Stimulated activated naive CD8-positive, alpha-beta T cell treated with anti-CD3 and anti-CD28 coated beads, Interleukin-15, Interleukin-2, amounts not matched to agents 100 U/mL and 50 U/mL, for 24 hours (primary cell): ENCODE results near the gene TTC32.
A peak's percentile ranks its signal among the peaks of the same experiment; 100 is the strongest.
"Not testable (repeated sequence)": the region's sequence is repeated elsewhere in the genome, so short reads cannot be mapped to it uniquely, and the experiment has no call there.

Experiments used
- ATAC-seq: fragments of 150-1000 bp; cut with Tn5 transposase; one replicate; pipeline ENCODE4 v1.10.0; 2021
- DNase-seq: peaks from one replicate; pipeline ENCODE4 v3.0.0; 2021

Gene TTC32

GRCh38 chr2:19901442-19902215 is at the start of gene TTC32:
Gene TTC32 (minus strand): TSS chr2:19901983. CDS start chr2:19901854, 129 bp downstream.
- ATAC-seq (peak; percentile 88), DNase-seq (peak; percentile 91)

GRCh38 chr2:19949071-19949470 is 47.3 kb upstream of the TTC32 start:
- no peak for ATAC-seq
- DNase-seq = no peak

DNA sequence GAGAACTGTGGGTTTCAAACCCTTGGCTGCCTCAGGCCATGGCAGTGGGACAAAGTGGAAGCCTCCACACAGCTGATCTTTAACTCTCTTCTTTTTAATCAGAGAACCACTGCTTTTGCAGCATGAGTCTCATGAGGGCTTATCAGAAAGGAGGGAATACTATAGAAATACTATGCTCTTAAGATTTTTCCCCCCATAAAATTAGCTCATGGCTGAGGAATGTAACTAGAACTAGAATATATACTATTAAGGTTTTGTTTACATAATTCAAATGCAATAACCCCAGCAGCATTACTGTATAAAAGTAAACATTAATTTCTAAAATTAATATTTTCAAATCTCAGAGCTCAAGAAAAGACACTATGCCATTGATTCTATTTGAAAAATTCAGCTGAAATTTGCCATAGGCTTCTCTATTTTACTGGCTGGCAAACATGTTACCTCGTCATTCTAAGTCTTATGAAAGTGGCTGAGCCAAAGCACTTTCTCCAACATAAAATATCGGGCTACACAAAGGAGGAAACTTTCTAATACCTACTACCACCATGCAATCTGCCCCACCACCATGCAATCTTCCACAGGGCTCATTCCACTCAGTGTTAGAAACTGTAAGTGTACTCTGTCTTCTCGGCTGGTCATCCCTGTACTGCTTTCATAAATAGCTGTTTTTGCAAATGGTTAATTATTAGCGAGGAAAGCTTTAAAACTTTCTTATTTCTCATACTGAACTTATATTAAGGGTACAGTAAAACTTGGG is 45.6 kb upstream of the TTC32 start:
- ATAC-seq (no peak), DNase-seq (no peak)

DNA sequence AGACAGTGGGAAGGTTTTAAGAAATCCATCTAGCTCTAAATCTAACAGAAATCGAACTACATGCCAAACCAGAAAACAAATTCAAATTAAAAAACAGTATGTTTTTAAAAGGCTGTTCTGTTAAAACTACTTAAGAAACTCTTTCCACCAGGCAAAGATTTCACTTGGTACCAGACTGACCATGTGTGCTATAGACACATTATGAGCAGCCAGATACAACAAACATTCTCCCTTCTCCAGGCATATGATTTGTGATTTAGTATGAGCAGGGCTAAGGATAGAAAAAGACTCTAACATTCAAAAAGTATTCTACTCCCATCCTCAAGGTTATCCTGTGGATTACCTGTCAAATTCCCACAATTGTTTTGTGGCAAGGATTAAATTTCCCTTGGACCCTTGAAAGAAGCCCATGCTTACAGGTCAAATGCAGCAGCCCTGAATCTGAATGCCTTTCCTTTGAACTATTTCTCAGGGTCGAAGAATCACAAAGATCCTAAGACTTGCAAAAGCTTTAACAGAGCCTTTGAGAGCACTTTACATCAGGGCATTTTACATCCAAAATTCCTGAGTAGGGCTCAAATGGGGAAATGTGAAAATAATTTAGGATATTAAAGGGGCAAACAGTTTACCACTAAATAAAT is 42.5 kb upstream of the TTC32 start:
- DNase-seq = no peak
- ATAC-seq = no peak

GRCh38 chr2:19943189-19943588 is 41.4 kb upstream of the TTC32 start:
- ATAC-seq (no peak), DNase-seq (no peak)

DNA sequence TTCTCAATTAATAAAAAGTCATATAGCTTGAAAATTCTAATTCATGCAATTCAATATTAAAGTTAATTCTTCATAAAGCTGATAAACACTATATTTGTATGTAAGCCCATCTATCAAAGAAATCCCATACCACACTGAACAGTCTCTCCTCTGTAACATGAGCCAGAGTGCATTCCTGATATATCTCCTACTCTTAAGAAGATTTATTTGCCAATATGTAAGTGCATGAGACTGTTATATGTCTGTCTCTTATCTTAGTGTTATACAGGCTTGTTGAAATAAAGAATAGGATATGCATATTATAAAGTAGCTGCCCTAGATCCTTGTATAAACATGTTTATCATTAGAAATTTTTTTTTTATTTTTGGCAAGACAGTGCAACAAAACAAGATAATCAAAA is 40.4 kb upstream of the TTC32 start:
- no peak for ATAC-seq
- DNase-seq = no peak

GRCh38 chr2:19937004-19937403 is 35.2 kb upstream of the TTC32 start:
- no peak for DNase-seq
- ATAC-seq = no peak

- no peak for ATAC-seq
Observed at GRCh38 chr2:19936203-19936602, 34.4 kb upstream of the TTC32 start.

GRCh38 chr2:19933351-19933981 is 31.7 kb upstream of the TTC32 start:
- DNase-seq (no peak), ATAC-seq (no peak)

More at GRCh38 chr2:19936203-19936602, 34.4 kb upstream of the TTC32 start:
- no peak for DNase-seq

GRCh38 chr2:19932928-19933327 is 31.1 kb upstream of the TTC32 start:
- DNase-seq (no peak), ATAC-seq (no peak)

DNA sequence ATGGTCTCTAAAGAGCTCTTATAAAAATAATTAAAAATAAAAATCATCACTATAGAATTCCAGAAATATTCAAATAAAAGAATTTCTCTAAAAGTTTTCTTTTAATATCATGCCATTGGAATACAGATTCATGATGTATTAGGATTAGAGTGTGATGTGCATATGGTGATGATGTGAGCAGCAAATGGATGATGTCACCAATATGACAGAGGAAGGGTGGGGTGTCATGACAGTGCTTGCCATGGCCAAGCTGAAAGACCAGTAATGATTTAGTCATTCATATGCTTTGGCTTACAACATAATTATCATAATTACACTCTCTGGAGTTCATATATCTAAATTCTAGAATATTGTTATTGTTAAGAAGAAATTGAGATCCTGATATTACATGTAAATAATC is 27.4 kb upstream of the TTC32 start:
- DNase-seq (no peak), ATAC-seq (no peak)

DNA sequence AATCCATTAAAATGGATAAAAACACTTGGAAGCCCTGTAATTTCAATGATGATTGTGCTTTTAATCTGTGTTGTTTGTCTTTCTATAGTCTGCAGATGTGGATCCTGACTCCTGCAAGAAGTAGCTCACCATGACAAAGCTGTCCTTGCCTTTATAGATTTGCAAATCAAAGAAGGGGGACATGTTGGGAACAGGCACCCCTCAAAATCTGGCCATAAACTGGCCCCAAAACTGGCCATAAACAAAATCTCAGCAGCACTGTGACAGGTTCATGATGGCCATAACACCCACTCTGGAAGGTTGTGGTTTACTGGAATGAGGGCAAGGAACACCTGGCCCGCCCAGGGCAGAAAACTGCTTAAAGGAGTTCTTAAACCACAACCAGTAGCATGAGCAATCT is 26.0 kb upstream of the TTC32 start:
- ATAC-seq, DNase-seq: not testable (repeated sequence)

- DNase-seq, ATAC-seq: not testable (repeated sequence)
Observed at GRCh38 chr2:19924526-19924925, 22.7 kb upstream of the TTC32 start.

GRCh38 chr2:19922188-19922587 is 20.4 kb upstream of the TTC32 start:
- DNase-seq, ATAC-seq: not testable (repeated sequence)

- no peak for ATAC-seq
- no peak for DNase-seq
Observed at GRCh38 chr2:19916385-19916950, 14.7 kb upstream of the TTC32 start.

- DNase-seq = no peak
- ATAC-seq = no peak
Observed at GRCh38 chr2:19914266-19914975, 12.6 kb upstream of the TTC32 start.

GRCh38 chr2:19911808-19912509 is 10.2 kb upstream of the TTC32 start:
- ATAC-seq (no peak), DNase-seq (no peak)

DNA sequence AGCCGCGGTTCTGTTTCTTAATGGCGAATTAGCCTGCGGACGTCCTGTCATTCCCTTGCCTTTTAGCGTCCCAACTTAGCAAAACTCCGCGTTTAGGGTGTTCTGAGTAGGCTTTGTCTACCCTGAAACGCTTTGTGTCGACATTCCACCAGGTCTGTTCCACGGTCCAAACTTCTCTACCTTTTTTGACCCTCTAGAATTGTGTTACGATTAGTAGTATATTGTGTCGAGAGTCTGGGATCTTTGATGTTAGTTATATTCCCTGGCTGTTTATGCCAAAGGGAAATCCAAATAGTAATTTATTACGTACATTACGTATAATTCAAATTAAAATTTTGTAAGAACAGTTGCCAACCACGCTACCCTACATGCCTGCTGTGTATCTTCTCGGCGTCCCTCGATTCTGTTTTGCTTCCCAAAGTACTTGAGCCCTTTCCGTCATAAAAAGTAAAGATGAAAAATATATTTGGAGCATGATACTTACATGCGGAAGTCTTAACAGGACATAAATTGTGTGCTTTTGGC is 495 bp upstream of the TTC32 start:
- ATAC-seq = no peak
- no peak for DNase-seq

DNA sequence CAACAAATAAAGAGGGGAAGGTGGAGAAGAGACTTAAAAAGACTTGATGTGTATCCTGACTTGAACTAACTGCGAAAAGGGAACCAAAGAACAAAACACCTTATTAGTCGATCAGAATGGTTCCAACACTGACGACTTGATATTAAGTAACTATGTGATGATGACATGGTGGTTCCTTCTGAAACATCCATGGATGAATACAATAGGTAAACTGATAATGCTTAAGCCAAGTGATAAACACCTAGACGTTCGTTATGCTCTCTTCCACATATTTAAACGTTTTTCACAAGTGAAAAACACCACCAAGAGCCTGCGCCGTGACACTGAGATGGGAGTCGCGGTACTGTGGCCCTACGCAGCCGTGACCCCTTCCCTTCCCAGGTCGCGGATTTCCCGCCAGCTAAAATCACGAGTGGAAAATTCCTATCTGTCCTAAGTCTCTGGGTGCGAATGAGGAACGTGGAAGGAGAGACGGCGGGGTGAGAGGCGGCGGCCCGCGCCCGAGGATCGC is 797 bp downstream of the TTC32 start:
- no peak for DNase-seq
- no peak for ATAC-seq
